Breast epithelium (tissue), 4 donors: ENCODE data around the gene TM9SF2. TPM values are rescaled to one million over a fixed set of nuclear protein-coding genes. Genes with fewer than 3 reads are reported as not detected.

ENCODE experiments used
- DNase-seq, 2 donors: peaks; one replicate each; pipeline ENCODE4 v3.0.0-alpha.2; 2019; ENCODE audit warnings: low spot score in 2 of 2
- H3K27ac ChIP-seq, 2 donors: fragments of 200-600 bp; sonication (generic) in 1 of 2; one replicate each; pipeline ENCODE4 v1.5.1; 2016 to 2019; ENCODE audit warnings: mild to moderate bottlenecking in 1 of 2
- H3K27me3 ChIP-seq, 2 donors: fragments of 200-600 bp; sonication (generic) in 1 of 2; one replicate each; pipeline versions ENCODE4 v1.5.1 to v1.6.0; 2017 to 2019; ENCODE audit warnings: control low read depth in 1 of 2, mild to moderate bottlenecking in 1 of 2
- H3K36me3 ChIP-seq: fragments of 200-600 bp; one replicate; pipeline ENCODE4 v1.5.1; 2019
- H3K4me1 ChIP-seq, 2 donors: fragments of 200-600 bp; sonication (generic); one replicate each; pipeline ENCODE4 v1.5.1; 2016 to 2019; ENCODE audit warnings: control low read depth in 1 of 2
- H3K4me3 ChIP-seq, 3 donors: fragments of 200-600 bp; sonication (generic); 1 replicate in 2 of 3; 2 replicates in 1 of 3; pipeline ENCODE4 v1.5.1; 2016 to 2019; ENCODE audit warnings: mild to moderate bottlenecking in 3 of 3, moderate library complexity in 2 of 3
- H3K9me3 ChIP-seq, 2 donors: fragments of 200-600 bp; sonication (generic) in 1 of 2; one replicate each; pipeline ENCODE4 v1.5.1; 2016 to 2019; ENCODE audit warnings: control low read depth in 1 of 2
- POLR2A ChIP-seq: fragments of 450-650 bp; IDR thresholded peaks from one replicate; pipeline ENCODE4 v1.6.1; 2016; ENCODE audit warnings: antibody characterized with exemption, mild to moderate bottlenecking, moderate library complexity
- POLR2AphosphoS5 ChIP-seq, 3 donors: sonication (generic); formaldehyde crosslinking; IDR thresholded peaks; one replicate each; pipeline ENCODE4 v1.6.1; 2017; ENCODE audit warnings: antibody characterized with exemption in 3 of 3
- intact Hi-C: fragments of 100-400 bp; cut with DNase I; formaldehyde crosslinking; loops from one replicate; pipeline ENCODE4 v1.15.1; 2023; ENCODE audit warnings: low total_unique reads
- total RNA-seq, 3 donors: library from RNA; depleted of rRNA; stranded (reverse); fragments of >200 nt; gene quantifications; one replicate each; pipeline ENCODE4 v1.1.0, GENCODE V29; 2016
- TF ChIP-seq, protein P1 (sequence below), 3 donors: fragments of 450-650 bp; IDR thresholded peaks; one replicate each; pipeline ENCODE4 v1.5.1; 2016 to 2017; ENCODE audit warnings: antibody characterized with exemption in 3 of 3, mild to moderate bottlenecking in 3 of 3, moderate library complexity in 3 of 3

Gene TM9SF2
- total RNA-seq, 3 donors from 2014 or later, result 95.1 to 155 (median 107) TPM

DNA sequence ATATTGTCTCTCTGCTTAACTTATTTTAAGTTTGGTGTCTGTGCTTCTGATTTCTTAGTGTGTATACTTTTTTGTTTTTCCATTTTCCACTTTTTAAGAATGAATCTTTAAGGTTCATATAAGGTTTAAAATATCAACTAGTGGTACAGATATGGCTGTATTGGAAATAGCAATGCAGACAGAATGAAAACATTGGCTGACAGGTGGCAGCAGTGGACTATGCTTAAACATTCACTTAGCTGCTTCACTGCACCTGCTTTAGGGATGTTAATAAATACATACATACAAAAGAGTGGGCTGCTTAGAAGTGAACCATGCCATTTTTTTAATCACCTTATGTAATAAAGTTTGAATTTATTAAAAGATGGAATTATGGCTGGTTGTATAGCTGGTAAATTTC, 27.3 kb downstream of the TM9SF2 start:
- Histone ChIP-seq H3K27ac (no peak overlapping the region), H3K4me3 (no peak overlapping the region), H3K4me1 (no peaks in the 10 kb centered on the region), H3K9me3 (no peaks in the 10 kb centered on the region), H3K36me3 (no peaks in the 10 kb centered on the region), H3K27me3 (no peaks in the 10 kb centered on the region)
- intact Hi-C loops, result no loop called here
- TF ChIP-seq, protein P1, sequence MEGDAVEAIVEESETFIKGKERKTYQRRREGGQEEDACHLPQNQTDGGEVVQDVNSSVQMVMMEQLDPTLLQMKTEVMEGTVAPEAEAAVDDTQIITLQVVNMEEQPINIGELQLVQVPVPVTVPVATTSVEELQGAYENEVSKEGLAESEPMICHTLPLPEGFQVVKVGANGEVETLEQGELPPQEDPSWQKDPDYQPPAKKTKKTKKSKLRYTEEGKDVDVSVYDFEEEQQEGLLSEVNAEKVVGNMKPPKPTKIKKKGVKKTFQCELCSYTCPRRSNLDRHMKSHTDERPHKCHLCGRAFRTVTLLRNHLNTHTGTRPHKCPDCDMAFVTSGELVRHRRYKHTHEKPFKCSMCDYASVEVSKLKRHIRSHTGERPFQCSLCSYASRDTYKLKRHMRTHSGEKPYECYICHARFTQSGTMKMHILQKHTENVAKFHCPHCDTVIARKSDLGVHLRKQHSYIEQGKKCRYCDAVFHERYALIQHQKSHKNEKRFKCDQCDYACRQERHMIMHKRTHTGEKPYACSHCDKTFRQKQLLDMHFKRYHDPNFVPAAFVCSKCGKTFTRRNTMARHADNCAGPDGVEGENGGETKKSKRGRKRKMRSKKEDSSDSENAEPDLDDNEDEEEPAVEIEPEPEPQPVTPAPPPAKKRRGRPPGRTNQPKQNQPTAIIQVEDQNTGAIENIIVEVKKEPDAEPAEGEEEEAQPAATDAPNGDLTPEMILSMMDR (IDR thresholded peaks at IDR 0.05), result no peak
- no peak for TF ChIP-seq POLR2AphosphoS5 (IDR thresholded peaks at IDR 0.05)
- no peak for TF ChIP-seq POLR2A
- no peak for DNase-seq

DNA sequence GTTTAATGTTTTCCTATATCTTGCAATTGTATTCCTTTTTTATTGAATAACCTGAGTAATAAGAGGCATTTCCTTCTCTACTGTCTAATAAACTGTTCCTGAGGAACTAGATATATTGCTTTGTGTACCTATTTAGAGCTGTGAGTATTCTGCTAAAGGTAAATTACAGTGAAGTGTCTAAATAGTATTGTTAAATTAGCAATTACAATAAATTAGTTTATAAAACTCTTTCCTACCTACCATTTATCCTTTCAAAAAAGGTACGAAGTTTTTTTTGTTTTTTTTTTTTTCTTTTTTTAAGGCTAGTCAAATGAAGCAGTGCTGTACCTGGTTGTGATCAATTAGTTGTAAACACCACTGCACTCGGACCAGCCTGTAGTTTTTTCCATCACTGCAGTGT, 34.8 kb downstream of the TM9SF2 start:
- no peak overlapping the region for H3K4me3 ChIP-seq
- no peaks in the 10 kb centered on the region for H3K9me3 ChIP-seq
- H3K4me1 ChIP-seq, result no peaks in the 10 kb centered on the region
- H3K27ac ChIP-seq, result no peak overlapping the region
- intact Hi-C loops, result no loop called here
- no peaks in the 10 kb centered on the region for H3K27me3 ChIP-seq
- DNase-seq, result no peak
- no peaks in the 10 kb centered on the region for H3K36me3 ChIP-seq
- TF ChIP-seq, protein P1 (IDR thresholded peaks at IDR 0.05), result no peak
- TF ChIP-seq POLR2AphosphoS5 (IDR thresholded peaks at IDR 0.05), result no peak

DNA sequence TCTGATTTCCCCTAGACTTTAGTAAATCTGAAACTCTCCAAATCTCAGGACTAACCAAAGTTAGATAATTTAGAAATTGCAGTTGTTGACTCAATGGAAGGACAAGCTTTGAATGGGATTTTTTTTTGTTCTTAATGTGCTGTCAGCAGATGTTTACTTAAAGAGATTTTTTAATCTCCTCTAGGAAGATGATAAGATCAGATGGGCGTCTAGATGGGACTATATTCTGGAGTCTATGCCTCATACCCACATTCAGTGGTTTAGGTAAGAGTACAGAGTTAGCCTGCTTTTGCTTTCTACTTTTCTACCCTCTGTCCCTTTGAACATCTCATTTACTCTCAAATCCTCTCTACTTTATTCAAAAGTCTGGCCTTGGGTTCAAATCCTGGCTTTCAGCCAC, 39.3 kb downstream of the TM9SF2 start:
- H3K36me3 ChIP-seq, result no peaks in the 10 kb centered on the region
- TF ChIP-seq, protein P1 (IDR thresholded peaks at IDR 0.05), result no peak
- TF ChIP-seq POLR2A (no peak), POLR2AphosphoS5 (IDR thresholded peaks at IDR 0.05) (no peak)
- DNase-seq, result no peak
- no peak overlapping the region for H3K4me3 ChIP-seq
- intact Hi-C loops, result no loop called here
- no peaks in the 10 kb centered on the region for H3K27me3 ChIP-seq
- no peaks in the 10 kb centered on the region for H3K9me3 ChIP-seq
- no peaks in the 10 kb centered on the region for H3K4me1 ChIP-seq
- no peak overlapping the region for H3K27ac ChIP-seq

DNA sequence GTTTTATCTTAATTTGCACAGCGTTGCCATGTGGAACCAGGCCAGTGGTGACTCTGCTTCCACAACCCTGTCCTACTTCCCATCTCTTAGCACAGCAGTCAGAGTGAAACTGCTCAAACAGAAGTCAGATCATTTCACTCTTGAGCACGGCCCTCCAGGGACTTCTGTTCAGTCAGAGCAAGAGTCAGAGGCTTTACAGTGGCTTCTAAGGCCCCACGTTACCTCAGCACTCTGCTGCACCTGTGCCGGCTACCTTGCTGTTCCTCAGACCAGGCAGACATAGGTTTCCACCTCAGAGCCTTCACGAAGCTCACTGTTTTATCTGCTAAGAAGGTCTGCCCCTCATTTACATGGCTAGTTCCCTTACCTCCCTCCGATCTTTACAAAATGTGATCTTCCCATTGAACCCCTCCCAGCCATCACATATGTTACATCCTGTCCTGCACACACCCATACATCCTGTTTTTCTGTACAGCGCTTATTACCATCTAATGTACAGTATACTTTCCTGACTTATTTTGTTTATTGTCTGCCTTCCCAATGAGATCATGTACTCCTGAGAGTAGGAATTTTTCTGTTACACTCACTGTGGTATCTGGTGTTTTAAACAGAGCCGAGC, 41.6 kb downstream of the TM9SF2 start:
- Histone ChIP-seq H3K9me3 (no peaks in the 10 kb centered on the region), H3K4me1 (no peaks in the 10 kb centered on the region), H3K36me3 (no peaks in the 10 kb centered on the region), H3K27ac (no peak overlapping the region), H3K27me3 (no peaks in the 10 kb centered on the region), H3K4me3 (no peak overlapping the region)
- intact Hi-C loops, result no loop called here
- DNase-seq, result no peak
- TF ChIP-seq, protein P1 (IDR thresholded peaks at IDR 0.05), result no peak
- TF ChIP-seq POLR2A (no peak), POLR2AphosphoS5 (IDR thresholded peaks at IDR 0.05) (no peak)

DNA sequence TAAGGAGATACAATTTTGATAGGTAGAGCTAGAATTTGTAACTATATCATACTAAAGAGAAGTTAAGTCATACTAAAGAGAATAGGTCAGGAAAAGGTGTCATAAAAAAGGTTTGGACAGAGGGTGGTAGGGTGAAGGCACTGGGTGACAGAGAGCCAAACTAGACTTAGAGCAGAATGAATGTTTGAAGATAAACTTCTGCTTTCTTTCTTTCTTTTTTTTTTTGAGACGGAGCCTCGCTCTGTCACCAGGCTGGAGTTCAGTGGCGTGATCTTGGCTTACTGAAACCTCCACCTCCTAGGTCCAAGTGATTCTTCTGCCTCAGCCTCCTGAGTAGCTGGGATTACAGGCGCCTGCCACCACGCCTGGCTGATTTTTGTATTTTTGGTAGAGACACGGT, 44.1 kb downstream of the TM9SF2 start:
- intact Hi-C loops, result no loop called here
- no peak for TF ChIP-seq POLR2AphosphoS5 (IDR thresholded peaks at IDR 0.05)
- no peak for TF ChIP-seq POLR2A
- TF ChIP-seq, protein P1 (IDR thresholded peaks at IDR 0.05), result no peak

More for the DNA sequence above, 44.1 kb downstream of the TM9SF2 start:
- no peaks in the 10 kb centered on the region for H3K27me3 ChIP-seq
- no peaks in the 10 kb centered on the region for H3K9me3 ChIP-seq
- no peaks in the 10 kb centered on the region for H3K4me1 ChIP-seq
- DNase-seq, result no peak
- no peak overlapping the region for H3K4me3 ChIP-seq
- H3K36me3 ChIP-seq, result no peaks in the 10 kb centered on the region
- no peak overlapping the region for H3K27ac ChIP-seq
